GM19023 (cell line): ENCODE measurements around the gene ZNF157.

ENCODE experiments used
- ATAC-seq: cut with Tn5 transposase; IDR thresholded peaks from one replicate; pipeline ENCODE4 v1.9.1; 2021; ENCODE audit warnings: mild to moderate bottlenecking, moderate library complexity; ENCODE audit not compliant: unreplicated experiment

The ZNF157 gene

DNA sequence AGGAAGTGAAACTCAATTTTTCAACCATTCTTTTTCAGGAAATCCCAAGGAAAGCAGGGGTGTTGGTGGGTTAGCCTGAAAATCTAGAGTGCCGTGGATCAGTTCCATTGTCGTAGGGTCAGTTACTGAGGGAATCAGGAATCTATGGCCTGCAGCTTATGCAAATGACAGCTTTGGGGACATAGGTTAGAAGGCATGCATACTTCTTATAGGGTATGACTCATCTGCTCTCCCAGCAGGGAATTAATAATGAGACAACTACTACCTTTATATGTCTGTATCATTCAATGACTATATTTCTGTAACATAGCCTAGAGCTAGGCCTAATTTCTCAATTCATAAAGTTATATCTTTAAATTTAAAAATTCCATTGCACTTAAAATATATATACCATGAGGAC lies 76.1 kb downstream of the ZNF157 start:
- no peak for ATAC-seq

- no peak for ATAC-seq
These were observed 76.6 kb downstream of the ZNF157 start for GRCh38 chrX:47446971-47447370.

DNA sequence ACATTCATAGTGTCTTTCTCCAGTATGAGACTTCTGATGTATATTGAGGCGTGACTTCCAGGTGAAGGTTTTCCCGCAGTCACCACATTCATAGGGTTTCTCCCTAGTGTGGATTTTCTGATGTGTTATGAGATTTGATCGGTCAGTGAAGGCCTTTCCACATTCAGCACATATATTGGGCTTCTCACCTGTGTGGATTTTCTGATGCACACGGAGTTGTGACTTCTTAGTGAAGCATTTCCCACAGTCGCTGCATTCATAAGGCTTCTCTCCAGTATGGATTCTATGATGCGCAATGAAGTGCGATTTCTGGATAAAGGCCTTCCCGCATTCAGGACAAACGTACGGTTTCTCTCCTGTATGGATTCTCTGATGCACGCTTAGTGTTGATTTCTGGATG lies 77.2 kb downstream of the ZNF157 start:
- no peak for ATAC-seq

DNA sequence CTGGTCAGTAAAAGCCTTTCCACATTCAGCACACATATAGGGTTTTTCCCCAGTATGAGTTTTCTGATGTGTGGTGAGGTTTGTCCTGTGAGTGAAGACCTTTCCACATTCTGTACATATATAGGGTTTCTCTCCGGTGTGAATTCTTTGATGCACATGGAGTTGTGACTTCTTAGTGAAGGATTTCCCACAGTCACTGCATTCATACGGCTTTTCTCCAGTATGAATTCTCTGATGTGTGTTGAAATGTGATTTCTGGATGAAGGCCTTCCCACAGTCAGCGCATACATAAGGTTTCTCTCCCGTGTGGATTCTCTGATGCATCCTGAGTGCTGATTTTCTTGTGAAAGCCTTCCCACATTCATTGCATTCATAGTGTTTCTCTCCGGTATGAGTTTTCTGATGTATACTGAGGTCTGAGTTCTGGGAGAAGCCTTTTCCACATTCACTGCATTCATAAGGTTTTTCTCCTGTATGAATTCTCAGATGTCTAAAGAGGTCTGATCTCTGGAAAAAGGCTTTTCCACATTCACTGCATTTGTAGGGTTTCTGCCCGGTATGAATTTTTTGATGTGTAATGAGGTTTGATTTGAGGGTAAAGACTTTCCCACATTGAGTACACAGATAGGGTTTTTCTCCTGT lies 77.9 kb downstream of the ZNF157 start:
- no peak for ATAC-seq

GRCh38 chrX:47452112-47452511 lies 81.7 kb downstream of the ZNF157 start:
- ATAC-seq, result no peak

GRCh38 chrX:47456080-47456479 lies 85.7 kb downstream of the ZNF157 start:
- ATAC-seq, result no peak

- no peak for ATAC-seq
These were observed 88.2 kb downstream of the ZNF157 start for GRCh38 chrX:47458528-47458927.

GRCh38 chrX:47460561-47460960 lies 90.2 kb downstream of the ZNF157 start:
- no peak for ATAC-seq
